Liver (tissue), 9 donors: ENCODE measurements around the gene WDR44. TPM values are rescaled to one million over a fixed set of nuclear protein-coding genes. Genes with fewer than 3 reads are reported as not detected.

ENCODE experiments used
- DNase-seq: peaks from one replicate; pipeline ENCODE4 v3.0.0-alpha.2; 2017; ENCODE audit warnings: low spot score
- H3K27ac ChIP-seq, 2 donors: one replicate each; pipeline ENCODE4 v1.7.0; 2013; ENCODE audit warnings: inconsistent platforms in 2 of 2, low read length in 2 of 2, control low read depth in 1 of 2, low read depth in 1 of 2, mild to moderate bottlenecking in 1 of 2
- H3K27me3 ChIP-seq, 4 donors: one replicate each; pipeline versions ENCODE4 v1.6.1 to v1.7.0; 2013; ENCODE audit warnings: low read length in 3 of 4, inconsistent platforms in 1 of 4, mild to moderate bottlenecking in 1 of 4, moderate library complexity in 1 of 4; ENCODE audit not compliant: control insufficient read depth in 4 of 4, insufficient read depth in 4 of 4
- H3K36me3 ChIP-seq, 4 donors: one replicate each; pipeline versions ENCODE4 v1.6.1 to v1.7.0; 2013; ENCODE audit warnings: low read length in 3 of 4, mild to moderate bottlenecking in 3 of 4, low read depth in 1 of 4, moderate library complexity in 1 of 4; ENCODE audit not compliant: control insufficient read depth in 4 of 4, insufficient read depth in 3 of 4
- H3K4me1 ChIP-seq, 4 donors: one replicate each; pipeline versions ENCODE4 v1.6.1 to v1.7.0; 2013; ENCODE audit warnings: low read length in 3 of 4, mild to moderate bottlenecking in 3 of 4, moderate library complexity in 1 of 4; ENCODE audit not compliant: control insufficient read depth in 4 of 4, insufficient read depth in 4 of 4
- H3K4me3 ChIP-seq, 3 donors: one replicate each; pipeline versions ENCODE4 v1.6.1 to v1.7.0; 2013; ENCODE audit warnings: low read length in 3 of 3, control low read depth in 1 of 3, low read depth in 1 of 3, mild to moderate bottlenecking in 1 of 3
- H3K9ac ChIP-seq, 2 donors: one replicate each; pipeline ENCODE4 v1.7.0; 2013; ENCODE audit warnings: low read length in 2 of 2, mild to moderate bottlenecking in 2 of 2, moderate library complexity in 2 of 2, control low read depth in 1 of 2, low read depth in 1 of 2
- H3K9me3 ChIP-seq, 4 donors: one replicate each; pipeline versions ENCODE4 v1.6.1 to v1.7.0; 2013; ENCODE audit warnings: low read length in 3 of 4; ENCODE audit not compliant: control insufficient read depth in 4 of 4
- ATF3 ChIP-seq: IDR thresholded peaks from 2 replicates; pipeline ENCODE4 v1.6.1; 2016; ENCODE audit warnings: antibody characterized with exemption
- CTCF ChIP-seq: fragments of 150-350 bp; IDR thresholded peaks from 2 replicates; pipeline ENCODE4 v1.5.1; 2017; ENCODE audit warnings: improper control_type of control experiment, low read depth, low read length; ENCODE audit not compliant: missing input control
- FOXA2 ChIP-seq: IDR thresholded peaks from 2 replicates; pipeline ENCODE4 v1.6.1; 2016; ENCODE audit warnings: antibody characterized with exemption
- HNF4A ChIP-seq, 2 donors: conservative IDR thresholded peaks; 2 replicates each; pipeline ENCODE4 v1.6.1; 2016; ENCODE audit warnings: antibody characterized with exemption in 2 of 2, mild to moderate bottlenecking in 2 of 2
- HNF4G ChIP-seq: IDR thresholded peaks from 2 replicates; pipeline ENCODE4 v1.6.1; 2016; ENCODE audit warnings: antibody characterized with exemption
- MAX ChIP-seq: IDR thresholded peaks from 2 replicates; pipeline ENCODE4 v1.6.1; 2016; ENCODE audit warnings: antibody characterized with exemption
- NR2F2 ChIP-seq: IDR thresholded peaks from 2 replicates; pipeline ENCODE4 v1.6.1; 2016; ENCODE audit warnings: antibody characterized with exemption
- RAD21 ChIP-seq, 2 donors: IDR thresholded peaks; 2 replicates each; pipeline ENCODE4 v1.6.1; 2016; ENCODE audit warnings: antibody characterized with exemption in 2 of 2, mild to moderate bottlenecking in 2 of 2
- RXRA ChIP-seq, 2 donors: IDR thresholded peaks; 2 replicates each; pipeline ENCODE4 v1.6.1; 2017 to 2018; ENCODE audit warnings: antibody characterized with exemption in 2 of 2, mild to moderate bottlenecking in 1 of 2
- YY1 ChIP-seq: IDR thresholded peaks from 2 replicates; pipeline ENCODE4 v1.6.1; 2016; ENCODE audit warnings: antibody characterized with exemption, mild to moderate bottlenecking
- ZBTB33 ChIP-seq: IDR thresholded peaks from 2 replicates; pipeline ENCODE4 v1.6.1; 2016; ENCODE audit warnings: antibody characterized with exemption
- WGBS: extraction: QIAGEN DNeasy Blood & Tissue Kit; methylation state at CpG from one replicate; pipeline ENCODE4 v1.1.7; 2013; 5-methylcytosine and 5-hydroxymethylcytosine counted together
- polyA plus RNA-seq, 2 donors: library from polyadenylated mRNA; stranded (reverse) in 1 of 2; unstranded in 1 of 2; fragments of 200-250 nt in 1 of 2; fragments of >200 nt in 1 of 2; fragmentation: Nextera tagmentation in 1 of 2; extraction: Ambion mirVana in 1 of 2; gene quantifications; one replicate each; pipeline versions ENCODE4 v1.2.1 to v1.2.3, GENCODE V29; 2013 to 2015
- total RNA-seq, 2 donors: library from RNA; depleted of rRNA; stranded (reverse); fragments of >200 nt; gene quantifications; one replicate each; pipeline ENCODE4 v1.2.3, GENCODE V29; 2014
- donor health status: healthy.
- donor health status: healthy.
- donor health status: healthy.
- donor health status: healthy.
- donor health status: healthy.

Gene WDR44
- total and polyA plus RNA-seq, 4 donors = 3.9 to 7.5 (median 5.5) TPM

- TF ChIP-seq HNF4A (conservative IDR thresholded peaks at IDR 0.05) = no peak
Measured at GRCh38 chrX:118338930-118339329, 7.0 kb upstream of the WDR44 start (continued).

GRCh38 chrX:118345045-118345463 is 852 bp upstream of the WDR44 start:
- TF ChIP-seq HNF4G (no peak), CTCF (no peak), RAD21 (IDR thresholded peaks at IDR 0.05) (no peak), NR2F2 (no peak), FOXA2 (no peak), MAX (no peak), ZBTB33 (no peak), RXRA (IDR thresholded peaks at IDR 0.05) (peak; percentile 7 to 15)
- peak overlapping the region; percentile 50 to 55 (median 51) for H3K4me3 ChIP-seq
- 9% methylated on average over 9 of the region's 9 CpGs for WGBS
- H3K4me1 ChIP-seq = peaks cover under 1 to 16% (median 10%) of the 10 kb centered on the region in 4 donors
- no peak for DNase-seq
- peak overlapping the region; percentile 79 to 92 for H3K9ac ChIP-seq
- H3K9me3 ChIP-seq = no peaks in the 10 kb centered on the region
- no peaks in the 10 kb centered on the region for H3K27me3 ChIP-seq
- peak overlapping the region; percentile 83 to 92 for H3K27ac ChIP-seq
- H3K36me3 ChIP-seq = no peaks in the 10 kb centered on the region

GRCh38 chrX:118346258-118347094 is 570 bp downstream of the WDR44 start:
- peak; percentile 46 for DNase-seq
- no peaks in the 10 kb centered on the region for H3K9me3 ChIP-seq
- under 1% methylated on average over 51 of the region's 51 CpGs for WGBS

More at GRCh38 chrX:118346258-118347094, 570 bp downstream of the WDR44 start:
- H3K4me3 ChIP-seq = peak overlapping the region; percentile 79 to 84 (median 83)
- H3K9ac ChIP-seq = peak overlapping the region; percentile 69 to 86
- H3K4me1 ChIP-seq = peaks cover 1 to 18% (median 12%) of the 10 kb centered on the region in 4 donors
- H3K27ac ChIP-seq = peak overlapping the region; percentile 84 to 92
- TF ChIP-seq YY1 (peak; percentile 66), RXRA (IDR thresholded peaks at IDR 0.05) (no peak), HNF4A (conservative IDR thresholded peaks at IDR 0.05) (no peak), HNF4G (no peak), ATF3 (no peak)
- H3K27me3 ChIP-seq = no peaks in the 10 kb centered on the region
- no peaks in the 10 kb centered on the region for H3K36me3 ChIP-seq
